C4-2B (cell line): ENCODE results near the gene DBNDD2.

Experiments
- CTCF ChIP-seq: fragments of 450-650 bp; conservative IDR thresholded peaks from 2 replicates; pipeline ENCODE4 v1.5.1; 2017; ENCODE audit warnings: mild to moderate bottlenecking
- ZFX ChIP-seq: fragments of 450-650 bp; IDR thresholded peaks from 2 replicates; pipeline ENCODE4 v1.6.1; 2017

GRCh38 chr20:45425561-45425960 is 17.5 kb downstream of the DBNDD2 start:
- TF ChIP-seq CTCF, result no peak
- no peak for TF ChIP-seq ZFX
